Stimulated activated CD4-positive, alpha-beta T cell treated with anti-CD3 and anti-CD28 coated beads, Interleukin-2, amount 100 ng/mL, for 24 hours (primary cell): ENCODE results near the gene CR1.
"Not testable (repeated sequence)": the region's sequence is repeated elsewhere in the genome, so short reads cannot be mapped to it uniquely, and the experiment has no call there.

Source experiments
- DNase-seq, 2 donors: peaks; one replicate each; pipeline ENCODE4 v3.0.0-alpha.2; 2020

CR1 gene

GRCh38 chr1:207504438-207504837 lies 8.5 kb downstream of the CR1 start:
- DNase-seq = no peak

- DNase-seq = no peak
These were observed 14.5 kb downstream of the CR1 start for GRCh38 chr1:207510444-207510843.

GRCh38 chr1:207514890-207515289 lies 18.9 kb downstream of the CR1 start:
- DNase-seq = no peak

GRCh38 chr1:207516729-207517128 lies 20.8 kb downstream of the CR1 start:
- no peak for DNase-seq

GRCh38 chr1:207518608-207519236 lies 22.8 kb downstream of the CR1 start:
- DNase-seq = no peak

- DNase-seq = no peak
These were observed 23.8 kb downstream of the CR1 start for GRCh38 chr1:207519505-207520399.

GRCh38 chr1:207520400-207521345 lies 24.7 kb downstream of the CR1 start:
- DNase-seq = not testable (repeated sequence)

GRCh38 chr1:207525239-207525638 lies 29.3 kb downstream of the CR1 start:
- DNase-seq = not testable (repeated sequence)

GRCh38 chr1:207528401-207528800 lies 32.4 kb downstream of the CR1 start:
- DNase-seq = not testable (repeated sequence)

GRCh38 chr1:207536263-207536662 lies 40.3 kb downstream of the CR1 start:
- not testable (repeated sequence) for DNase-seq

GRCh38 chr1:207546677-207547357 lies 50.9 kb downstream of the CR1 start:
- not testable (repeated sequence) for DNase-seq

GRCh38 chr1:207554823-207555222 lies 58.9 kb downstream of the CR1 start:
- DNase-seq = not testable (repeated sequence)

GRCh38 chr1:207565546-207566468 lies 69.8 kb downstream of the CR1 start:
- peak in 1 of 2 donors; percentile 7 for DNase-seq

GRCh38 chr1:207571926-207572325 lies 76.0 kb downstream of the CR1 start:
- DNase-seq = not testable (repeated sequence)

- DNase-seq = not testable (repeated sequence)
These were observed 77.1 kb downstream of the CR1 start for GRCh38 chr1:207573074-207573473.

GRCh38 chr1:207575381-207575780 lies 79.4 kb downstream of the CR1 start:
- not testable (repeated sequence) for DNase-seq

- DNase-seq = no peak
These were observed 83.0 kb downstream of the CR1 start for GRCh38 chr1:207578796-207579435.

- peak; percentile 18 to 22 for DNase-seq
These were observed 83.5 kb downstream of the CR1 start for GRCh38 chr1:207579436-207579799.

GRCh38 chr1:207581496-207582153 lies 85.7 kb downstream of the CR1 start:
- no peak for DNase-seq

GRCh38 chr1:207589506-207589905 lies 93.5 kb downstream of the CR1 start:
- not testable (repeated sequence) for DNase-seq
